GM12892 (cell line): Measurements from ENCODE around the gene ESAM.

ENCODE experiments used
- DNase-seq: peaks from one replicate; pipeline ENCODE4 v3.0.0; 2011; ENCODE audit not compliant: insufficient read length
- FAIRE-seq: peaks from 2 replicates; lab custom pipeline; 2011; peaks lifted over from hg19 to GRCh38; lab: Jason Lieb, UNC
- POLR2A ChIP-seq: IDR thresholded peaks from 2 replicates; pipeline ENCODE4 v1.6.1; 2011; ENCODE audit warnings: low read depth, low read length, control low read depth
- POLR2AphosphoS5 ChIP-seq: IDR thresholded peaks from 2 replicates; pipeline ENCODE4 v1.6.1; 2011; ENCODE audit warnings: low read depth, low read length, control low read depth
- TAF1 ChIP-seq: IDR thresholded peaks from 2 replicates; pipeline ENCODE4 v1.6.1; 2011; ENCODE audit warnings: low read depth, mild to moderate bottlenecking, control low read depth, low read length, borderline replicate concordance

Gene ESAM

DNA sequence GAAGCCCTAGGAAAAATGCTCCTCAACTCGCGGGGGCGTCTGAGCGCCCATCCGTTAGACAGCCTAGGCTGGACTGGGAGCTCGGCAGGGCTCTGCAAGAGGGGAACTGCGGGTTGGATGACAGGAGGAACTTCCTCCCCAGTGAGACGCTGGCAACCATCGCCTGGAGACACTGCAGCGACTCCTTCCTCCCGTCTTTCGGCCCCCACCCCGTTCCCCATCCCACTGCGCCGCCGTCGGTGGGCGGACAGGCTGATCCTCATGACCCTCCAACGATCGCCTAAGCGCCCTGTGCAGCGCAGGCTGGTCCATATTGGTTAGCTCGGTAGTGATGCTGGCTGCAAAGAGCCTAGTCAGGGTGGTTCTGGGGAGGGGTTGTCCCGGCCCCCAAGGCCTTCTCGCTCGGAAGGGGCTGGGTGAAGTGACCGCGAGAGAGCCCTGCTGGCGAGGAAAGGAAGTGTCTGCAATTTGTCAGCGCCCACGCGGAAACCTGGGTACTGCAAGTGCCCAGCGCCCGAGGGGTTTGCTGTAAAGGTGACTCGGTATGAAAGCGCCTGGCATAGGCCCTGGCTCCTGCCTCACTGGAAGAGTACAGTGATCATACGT lies 21.7 kb downstream of the ESAM start:
- no peak for TF ChIP-seq POLR2AphosphoS5
- TF ChIP-seq TAF1: no peak
- TF ChIP-seq POLR2A: no peak
- DNase-seq (no peak), FAIRE-seq (peak; percentile 75)

DNA sequence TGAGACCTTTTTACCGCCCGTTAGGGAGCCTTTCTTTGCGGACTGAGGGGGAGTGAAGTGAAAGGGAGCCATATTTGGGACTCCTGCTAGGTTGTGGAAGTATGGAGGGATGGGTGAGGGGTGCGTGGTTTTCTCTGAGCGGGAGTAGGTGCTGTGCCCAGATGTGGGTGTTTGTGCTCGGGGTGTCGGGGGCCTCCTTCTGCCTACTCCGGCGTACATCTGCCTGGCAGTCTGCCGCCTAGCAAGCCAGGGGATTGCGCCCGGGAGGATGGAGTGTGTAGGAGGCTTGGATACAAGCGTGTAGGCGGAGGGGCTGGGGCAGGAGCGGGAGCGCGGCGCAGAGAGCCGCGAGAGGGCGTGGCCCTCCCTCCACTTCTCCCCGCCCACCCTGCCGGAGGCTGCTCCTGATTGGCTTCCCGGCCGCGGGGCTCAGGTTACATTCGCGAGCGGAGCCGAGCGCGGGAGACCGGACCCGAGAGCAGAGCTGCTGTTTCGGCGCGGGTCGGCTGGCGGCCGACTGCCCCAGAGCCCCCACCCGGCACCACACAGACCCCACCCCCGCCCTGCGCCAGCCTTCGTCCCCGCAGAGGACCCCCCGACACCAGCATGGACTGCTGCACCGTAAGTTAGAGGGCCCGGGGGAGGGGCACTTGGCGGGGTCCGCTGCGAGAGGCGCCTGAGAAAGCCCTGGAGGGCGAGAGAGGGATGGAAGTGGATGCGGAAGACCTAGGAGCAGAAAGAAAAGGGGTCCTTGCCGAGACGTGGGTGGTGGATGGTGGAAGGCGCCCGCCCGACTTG lies 22.4 kb downstream of the ESAM start, which contains the start of gene NRGN:
Gene NRGN, plus strand, starts transcription at position 464 of the 798 bp plus-strand sequence. Its CDS starts 143 bp downstream, at position 607.
- DNase-seq (peak; percentile 94), FAIRE-seq (peak; percentile 93)
- TF ChIP-seq POLR2AphosphoS5 (no peak), POLR2A (no peak), TAF1 (no peak)

DNA sequence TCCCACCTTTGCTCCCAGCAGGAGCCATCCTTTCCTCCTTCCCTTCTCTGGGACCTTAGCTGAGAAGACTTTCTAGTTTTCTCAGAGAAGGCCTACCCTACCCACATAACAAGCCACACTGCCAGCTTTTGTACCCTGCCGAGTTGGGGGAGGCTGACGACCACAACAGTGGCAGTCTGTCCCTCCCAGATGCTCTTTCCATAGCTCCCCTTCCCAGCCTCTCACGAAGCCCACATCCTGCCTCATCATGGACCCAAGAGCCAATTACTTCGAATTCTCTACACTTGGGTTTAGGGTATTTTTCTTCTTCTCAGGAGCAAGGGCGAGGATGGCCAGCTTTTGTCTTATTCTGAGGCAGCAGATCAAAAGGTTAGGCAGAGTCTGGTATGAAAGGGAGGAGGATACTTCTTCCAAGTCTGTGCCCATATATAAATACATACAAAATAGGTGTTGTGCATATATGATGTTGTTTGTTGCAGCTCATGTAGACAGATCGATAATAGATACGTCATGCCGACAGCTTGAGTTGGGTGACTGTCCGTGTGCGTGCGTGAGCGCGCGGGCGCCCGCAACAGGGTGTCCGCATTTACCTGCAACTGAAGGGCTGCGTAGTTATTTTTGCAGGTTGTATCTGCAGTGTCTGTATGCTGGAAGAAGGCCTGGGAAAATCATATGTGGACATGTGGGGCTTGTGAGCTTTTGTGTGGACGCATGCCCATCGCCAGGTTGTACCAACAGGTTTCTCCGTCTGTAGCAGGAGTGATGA lies 23.2 kb downstream of the ESAM start:
- DNase-seq: no peak
- TF ChIP-seq POLR2A: no peak
- no peak for TF ChIP-seq POLR2AphosphoS5
- TF ChIP-seq TAF1: no peak
- FAIRE-seq: no peak

DNA sequence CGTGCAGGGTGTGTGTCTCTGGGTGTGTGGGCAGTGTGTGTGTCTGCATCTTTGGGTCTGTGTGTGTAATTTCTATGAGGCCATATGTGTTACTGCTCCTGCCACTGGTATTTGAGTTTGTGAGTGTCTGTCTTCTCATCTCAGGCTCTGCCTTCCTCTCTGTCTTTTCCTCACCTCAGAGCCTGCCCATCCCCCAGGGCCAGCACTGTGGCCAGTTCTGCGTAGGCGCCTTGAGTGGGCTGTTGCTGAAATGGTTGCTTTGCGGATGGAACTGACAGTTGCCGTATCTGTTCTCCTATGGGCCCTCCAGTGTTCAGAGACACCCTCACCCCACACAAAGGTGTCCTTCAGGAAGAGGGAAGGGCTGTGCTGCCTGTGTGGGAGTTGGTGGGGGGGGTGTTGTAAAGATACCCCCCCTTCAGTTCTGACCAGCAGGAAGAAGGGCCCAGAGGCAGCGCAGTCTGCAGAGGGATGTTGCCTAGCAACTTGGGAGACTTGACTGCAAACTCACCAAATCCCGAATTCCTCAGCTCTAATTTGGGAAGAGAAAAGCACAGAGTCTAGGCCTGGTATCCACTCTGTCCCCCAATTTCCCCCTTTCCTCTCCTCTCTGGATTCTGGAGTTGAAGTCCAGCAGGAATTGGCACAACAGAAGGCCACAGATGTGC lies 24.3 kb downstream of the ESAM start:
- DNase-seq: no peak
- no peak for FAIRE-seq
- TF ChIP-seq TAF1 (no peak), POLR2AphosphoS5 (no peak), POLR2A (no peak)

DNA sequence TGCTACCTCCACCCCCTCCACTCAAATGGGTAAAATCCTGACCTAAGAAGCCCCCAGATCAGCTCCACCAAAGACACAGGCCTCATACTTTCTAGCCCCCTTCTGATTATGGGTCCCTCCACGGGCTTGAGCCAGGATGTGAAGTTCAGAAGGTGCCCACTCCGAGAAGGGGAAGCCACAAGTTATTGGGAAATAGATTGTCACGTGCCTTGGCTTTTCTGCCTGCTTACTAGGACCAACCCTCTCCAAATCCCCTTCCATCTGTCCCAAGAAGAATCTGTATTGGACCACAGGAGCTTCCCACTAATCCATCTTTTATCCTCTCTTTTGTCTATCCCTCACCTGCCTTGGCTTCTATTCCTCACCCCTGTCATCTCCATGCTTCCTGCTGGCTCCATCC lies 25.4 kb downstream of the ESAM start:
- FAIRE-seq (no peak), DNase-seq (no peak)
- TF ChIP-seq TAF1: no peak
- no peak for TF ChIP-seq POLR2A
- TF ChIP-seq POLR2AphosphoS5: no peak

DNA sequence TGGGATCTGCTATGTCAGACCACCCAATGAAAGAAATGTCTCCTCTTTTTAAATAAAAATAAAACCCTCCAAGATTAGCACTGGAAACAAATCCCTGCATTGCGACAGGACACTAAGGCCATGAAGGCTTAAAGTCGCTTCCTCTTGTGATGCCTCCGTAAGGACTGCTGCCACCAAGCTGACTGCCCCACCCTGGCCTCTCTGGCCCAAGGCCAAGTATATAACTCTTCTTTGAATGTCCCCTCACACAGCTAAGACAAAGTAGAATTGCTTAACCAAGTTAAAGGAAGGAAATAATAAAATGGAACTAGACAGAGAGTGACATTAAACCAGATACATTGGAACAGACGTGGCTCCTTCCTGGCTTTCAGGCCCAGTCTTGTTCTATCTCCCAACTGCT lies 29.9 kb downstream of the ESAM start:
- TF ChIP-seq TAF1 (no peak), POLR2A (no peak), POLR2AphosphoS5 (no peak)
- FAIRE-seq (no peak), DNase-seq (no peak)

DNA sequence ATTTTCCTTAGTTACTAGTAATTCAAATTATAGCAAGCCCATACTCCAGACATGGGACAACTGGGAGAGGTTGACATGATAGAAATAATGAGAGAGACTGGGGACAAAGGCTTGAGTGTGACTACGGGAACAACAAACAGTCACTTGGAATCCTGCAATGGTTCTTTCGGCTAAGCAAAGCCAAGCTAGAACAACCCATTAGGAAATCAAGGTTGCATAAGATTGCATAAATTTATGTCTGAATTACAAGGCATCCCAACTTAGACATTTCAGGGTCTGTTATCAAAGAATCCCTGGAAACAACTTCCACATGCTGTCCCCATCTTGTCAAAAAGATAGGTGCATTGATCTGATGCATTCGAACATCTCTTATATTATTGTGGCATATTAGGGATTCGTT lies 32.5 kb downstream of the ESAM start:
- DNase-seq (no peak), FAIRE-seq (no peak)
- TF ChIP-seq POLR2AphosphoS5 (no peak), TAF1 (no peak), POLR2A (no peak)

DNA sequence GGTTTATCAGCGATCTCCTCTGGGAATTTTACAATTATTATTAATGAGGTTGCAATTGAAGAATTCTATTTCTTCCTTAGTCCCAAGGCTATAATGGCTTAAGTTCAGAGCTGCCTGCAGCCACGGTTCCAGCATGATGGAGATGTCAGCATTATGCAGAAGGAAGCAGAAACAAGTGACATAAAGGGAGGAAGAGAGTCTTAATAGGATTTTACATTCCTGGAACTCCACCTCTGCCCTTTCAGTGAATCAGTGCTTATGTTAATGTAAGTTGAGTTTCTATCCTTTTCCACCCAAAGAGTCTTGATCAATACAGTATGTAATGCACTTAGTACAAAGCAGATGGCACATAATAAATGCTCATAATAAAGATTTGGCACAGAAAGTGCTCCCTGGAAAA lies 34.0 kb downstream of the ESAM start:
- DNase-seq (no peak), FAIRE-seq (no peak)
- no peak for TF ChIP-seq POLR2AphosphoS5
- TF ChIP-seq TAF1: no peak
- TF ChIP-seq POLR2A: no peak

DNA sequence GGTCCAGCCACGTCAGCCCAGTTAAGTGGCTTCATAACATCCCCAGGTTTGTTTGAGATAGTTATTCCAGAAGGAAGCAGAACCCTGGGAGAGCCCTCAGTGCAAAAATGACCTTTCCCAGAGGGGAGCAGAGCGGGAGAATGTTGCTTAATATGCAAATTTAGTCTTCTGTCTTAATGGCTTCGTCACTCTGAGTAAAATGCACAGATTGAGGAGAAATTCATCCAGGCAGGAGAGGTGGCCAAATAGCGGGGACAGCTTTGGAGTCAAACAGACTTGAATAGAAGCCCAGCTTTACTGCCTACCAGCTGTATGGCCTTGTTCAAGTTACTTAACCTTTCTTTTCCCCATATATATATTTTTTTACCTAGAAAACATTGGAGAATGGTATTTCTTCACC lies 34.6 kb downstream of the ESAM start:
- TF ChIP-seq POLR2AphosphoS5 (no peak), POLR2A (no peak), TAF1 (no peak)
- DNase-seq (no peak), FAIRE-seq (no peak)

DNA sequence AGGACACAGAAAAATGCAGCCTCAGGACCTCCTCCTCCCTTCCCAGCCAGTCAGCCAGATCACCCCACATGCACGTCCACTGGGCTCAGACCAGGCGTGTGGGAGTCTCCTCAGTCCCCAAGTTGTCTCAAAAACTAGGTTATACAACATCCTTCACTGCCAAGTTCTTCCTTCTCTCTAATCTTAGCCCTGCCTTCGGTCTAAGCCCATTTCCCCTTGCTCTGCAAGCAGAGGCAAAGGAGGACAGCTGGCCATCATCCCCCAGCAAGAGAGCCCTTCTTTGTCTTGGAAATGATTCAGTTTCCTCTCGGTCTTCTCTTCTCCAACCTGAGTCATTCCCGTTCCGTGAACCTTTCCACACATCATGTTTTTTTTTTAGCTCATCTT lies 36.4 kb downstream of the ESAM start:
- TF ChIP-seq POLR2A: no peak
- TF ChIP-seq POLR2AphosphoS5: no peak
- no peak for TF ChIP-seq TAF1

DNA sequence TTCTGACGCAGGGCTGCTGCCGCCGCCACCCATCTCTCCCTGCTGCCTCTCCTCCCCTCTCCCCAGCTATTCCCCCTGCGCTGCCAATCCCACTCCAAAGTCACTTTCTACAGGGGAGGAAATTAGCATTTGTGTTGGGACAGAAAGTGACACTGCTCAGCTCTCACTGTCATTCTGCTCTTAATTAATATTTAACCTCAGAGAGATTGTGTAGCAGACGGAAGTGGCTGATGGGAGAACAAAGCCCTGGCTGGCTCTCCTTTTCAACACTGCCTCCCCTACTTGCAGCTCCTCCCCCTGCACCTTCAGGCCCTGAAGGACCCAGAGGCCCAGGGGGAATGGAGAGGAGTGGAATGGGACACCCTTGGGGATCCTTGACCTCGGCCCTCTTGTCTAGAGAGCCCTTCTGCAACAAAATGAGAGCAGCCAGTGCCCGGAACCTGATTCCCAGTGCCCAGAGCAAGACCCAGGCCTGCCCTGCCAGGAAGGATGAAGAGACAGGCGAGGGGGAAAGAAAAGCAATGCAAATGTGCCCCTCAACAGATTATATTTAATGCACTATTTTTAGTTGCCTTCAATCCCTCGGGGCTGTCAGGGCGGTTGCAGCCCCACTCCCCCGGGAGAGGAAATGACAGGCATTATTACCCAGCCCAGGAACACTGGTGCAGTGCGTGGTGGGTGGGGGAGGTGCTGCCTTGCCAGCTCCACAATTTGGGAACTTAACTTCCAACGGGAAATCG lies 36.9 kb downstream of the ESAM start:
- TF ChIP-seq POLR2A (no peak), POLR2AphosphoS5 (no peak), TAF1 (no peak)
- no peak for FAIRE-seq
- no peak for DNase-seq

More for the DNA sequence above, 36.4 kb downstream of the ESAM start:
- FAIRE-seq (peak; percentile 42), DNase-seq (no peak)
